Daoy (cell line): ENCODE measurements around the gene RBBP4. TPM values are rescaled to one million over a fixed set of nuclear protein-coding genes. Genes with fewer than 3 reads are reported as not detected.

Experiments used
- DNase-seq: peaks from one replicate; pipeline ENCODE4 v3.0.0-alpha.2; 2015; ENCODE audit warnings: low read depth
- total RNA-seq: library from RNA; depleted of rRNA; stranded (reverse); fragments of >200 nt; shearing (Covaris generic); gene quantifications from 2 replicates; pipeline ENCODE4 v1.2.3, GENCODE V29; 2014; rRNA removed

RBBP4 gene
- total RNA-seq, 1 experiment from 2014 or later = 152 TPM

DNA sequence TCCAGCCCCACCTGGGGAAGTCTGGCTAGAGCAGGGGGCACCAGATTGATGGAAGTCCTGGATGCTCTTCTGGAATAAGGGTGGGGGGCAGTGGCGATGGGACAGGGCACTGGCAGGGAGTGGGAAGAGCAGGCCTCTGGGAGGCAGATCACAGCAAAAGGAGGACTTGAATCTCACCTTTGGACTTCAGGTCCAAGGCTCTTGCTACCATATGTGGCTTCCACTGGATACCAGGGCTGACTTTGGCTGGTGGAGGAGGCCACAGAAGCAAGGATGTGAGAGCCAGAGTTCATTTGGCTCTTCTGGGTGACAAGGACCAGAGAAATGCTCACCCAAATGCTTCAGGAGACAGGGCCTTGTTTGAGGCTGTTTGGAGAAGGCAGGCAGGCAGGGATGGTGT lies 67.5 kb downstream of the RBBP4 start:
- DNase-seq = no peak

DNA sequence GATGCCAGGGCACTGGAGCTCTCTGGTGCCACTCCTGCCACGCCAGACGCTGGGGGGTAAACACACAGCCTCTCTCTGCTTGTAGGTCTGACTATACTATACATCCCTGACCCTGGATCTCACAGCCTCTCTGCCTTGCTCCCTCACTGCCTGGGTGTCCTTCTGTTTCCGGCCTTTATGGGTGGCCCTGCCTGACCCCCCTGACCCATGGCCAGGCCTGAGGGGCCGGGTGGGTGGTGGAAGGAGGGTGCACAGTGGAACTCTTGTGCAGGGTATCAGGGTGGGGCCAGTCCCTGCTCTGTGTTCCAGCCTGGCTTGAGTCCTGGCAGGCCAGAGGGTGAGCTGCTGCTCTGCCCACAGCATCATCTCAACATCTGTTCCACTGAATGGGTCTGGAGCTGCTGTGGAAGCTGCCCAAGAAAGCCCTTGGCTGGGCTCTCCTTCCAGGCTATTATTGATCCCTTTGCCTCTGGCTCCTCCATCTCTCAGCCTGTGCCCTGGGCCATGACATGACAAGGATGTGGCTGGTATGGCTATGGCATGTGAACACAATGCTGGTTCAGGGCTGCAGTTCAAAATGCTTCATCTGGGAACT lies 68.8 kb downstream of the RBBP4 start:
- no peak for DNase-seq

DNA sequence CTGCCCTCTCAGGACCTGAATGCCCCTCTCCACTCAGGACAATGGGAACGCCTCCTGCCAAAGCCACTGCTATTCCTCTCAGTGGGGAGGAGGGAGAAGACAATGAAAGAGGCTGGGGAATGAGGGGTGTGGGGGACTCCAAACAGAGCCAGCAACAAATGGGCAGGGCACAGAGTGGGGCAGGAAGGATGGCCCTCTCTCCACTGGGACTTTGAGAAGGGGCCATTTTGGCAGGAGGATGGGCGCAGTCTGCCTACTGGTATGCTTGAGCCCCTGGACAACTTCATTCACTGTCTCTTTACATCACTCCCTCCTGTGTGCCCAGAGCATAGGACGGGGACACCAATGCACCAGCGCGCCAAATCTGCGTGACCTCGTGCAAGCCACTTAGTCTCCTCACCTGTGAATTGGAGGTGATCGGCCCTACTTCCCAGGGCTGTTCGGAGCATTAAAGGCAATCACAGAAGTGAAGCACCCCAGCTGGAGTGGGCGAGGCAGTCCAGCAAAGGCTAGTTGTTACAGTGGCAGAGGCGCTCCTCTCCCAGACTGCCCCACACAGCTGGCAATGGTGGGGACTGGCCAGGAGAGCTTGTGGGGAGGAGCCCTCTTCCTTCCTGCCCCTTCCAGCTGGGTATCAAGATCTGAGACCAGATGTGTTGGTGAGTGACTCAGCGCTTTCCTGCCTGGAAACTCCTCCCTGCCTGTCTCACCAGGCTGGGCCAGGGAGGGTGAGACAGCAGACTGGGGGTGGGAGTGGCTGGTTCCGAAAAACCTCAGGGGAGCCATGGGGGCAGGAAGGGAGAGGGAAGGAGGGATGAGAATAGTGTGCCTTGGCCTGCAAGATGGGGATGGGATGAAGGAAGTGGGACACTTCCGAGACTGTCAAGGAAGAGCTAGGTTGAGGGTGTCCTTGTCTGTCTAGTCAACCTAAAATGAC lies 73.9 kb downstream of the RBBP4 start:
- peak; percentile 98 for DNase-seq

DNA sequence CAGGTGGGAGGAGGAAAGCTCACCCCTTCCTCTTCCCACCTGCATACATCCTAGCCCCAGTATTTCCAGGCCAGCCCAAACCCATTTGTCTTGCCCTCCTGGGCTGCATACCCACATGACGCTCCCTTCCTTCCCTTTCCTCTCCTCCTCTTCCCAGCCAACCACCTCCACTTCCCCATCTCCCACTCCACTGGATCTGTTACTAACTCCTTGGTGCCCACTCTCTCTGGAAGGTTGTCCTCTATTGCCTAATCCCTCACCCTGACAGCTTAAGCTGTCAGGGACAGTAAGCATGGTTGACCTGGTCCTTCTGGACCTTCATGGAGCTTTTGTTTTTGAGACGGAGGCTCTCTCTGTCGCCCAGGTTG lies 74.6 kb downstream of the RBBP4 start:
- DNase-seq = no peak

DNA sequence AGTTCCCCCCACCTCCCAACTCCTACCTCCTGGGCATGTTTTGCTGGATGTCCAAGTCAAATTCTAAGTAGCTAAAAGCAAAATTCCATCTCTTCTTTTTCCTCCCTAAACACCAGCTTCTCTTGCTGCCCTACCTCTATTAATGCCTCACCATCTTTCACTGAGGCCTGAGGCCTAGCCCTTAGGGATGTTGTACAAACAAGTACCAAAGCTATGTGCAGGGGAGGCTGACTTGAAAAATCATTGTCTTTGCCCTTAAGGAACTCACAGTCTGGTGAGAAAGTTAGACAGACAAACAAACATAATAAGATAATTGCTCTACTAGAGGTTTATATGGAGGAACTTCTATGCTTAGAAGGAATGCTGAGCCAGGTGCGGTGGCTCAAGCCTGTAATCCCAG lies 76.9 kb downstream of the RBBP4 start:
- no peak for DNase-seq

DNA sequence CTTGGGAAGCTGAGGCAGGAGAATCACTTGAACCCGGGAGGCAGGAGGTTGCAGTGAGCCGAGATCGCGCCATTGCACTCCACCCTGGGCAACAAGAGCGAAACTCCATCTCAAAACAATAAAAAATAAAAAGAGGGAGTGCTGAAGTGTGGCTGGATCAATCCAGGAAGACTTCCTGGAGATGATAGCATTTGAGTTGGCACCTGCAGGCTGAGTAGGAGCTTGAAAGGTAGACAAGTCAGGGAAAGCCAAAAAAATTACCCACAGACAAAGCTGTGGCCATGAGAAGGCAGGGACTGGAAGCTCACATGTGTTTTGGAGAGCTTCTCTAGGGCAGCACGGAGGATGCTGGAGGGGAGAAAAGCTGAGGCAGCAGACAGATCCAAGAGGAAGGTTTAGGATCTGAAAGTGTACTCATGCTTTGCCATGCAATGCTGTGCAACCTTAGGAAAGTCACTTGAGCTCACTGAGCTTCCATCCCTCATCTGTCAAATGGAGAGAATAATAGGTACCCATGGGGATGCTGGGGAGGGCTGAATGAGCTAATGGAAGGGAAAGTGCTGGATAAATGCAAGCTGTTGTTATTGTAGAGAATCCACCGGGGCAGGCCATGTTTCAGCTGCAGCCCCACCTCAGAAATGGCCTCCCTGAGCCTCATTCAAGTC lies 77.5 kb downstream of the RBBP4 start:
- DNase-seq = no peak

DNA sequence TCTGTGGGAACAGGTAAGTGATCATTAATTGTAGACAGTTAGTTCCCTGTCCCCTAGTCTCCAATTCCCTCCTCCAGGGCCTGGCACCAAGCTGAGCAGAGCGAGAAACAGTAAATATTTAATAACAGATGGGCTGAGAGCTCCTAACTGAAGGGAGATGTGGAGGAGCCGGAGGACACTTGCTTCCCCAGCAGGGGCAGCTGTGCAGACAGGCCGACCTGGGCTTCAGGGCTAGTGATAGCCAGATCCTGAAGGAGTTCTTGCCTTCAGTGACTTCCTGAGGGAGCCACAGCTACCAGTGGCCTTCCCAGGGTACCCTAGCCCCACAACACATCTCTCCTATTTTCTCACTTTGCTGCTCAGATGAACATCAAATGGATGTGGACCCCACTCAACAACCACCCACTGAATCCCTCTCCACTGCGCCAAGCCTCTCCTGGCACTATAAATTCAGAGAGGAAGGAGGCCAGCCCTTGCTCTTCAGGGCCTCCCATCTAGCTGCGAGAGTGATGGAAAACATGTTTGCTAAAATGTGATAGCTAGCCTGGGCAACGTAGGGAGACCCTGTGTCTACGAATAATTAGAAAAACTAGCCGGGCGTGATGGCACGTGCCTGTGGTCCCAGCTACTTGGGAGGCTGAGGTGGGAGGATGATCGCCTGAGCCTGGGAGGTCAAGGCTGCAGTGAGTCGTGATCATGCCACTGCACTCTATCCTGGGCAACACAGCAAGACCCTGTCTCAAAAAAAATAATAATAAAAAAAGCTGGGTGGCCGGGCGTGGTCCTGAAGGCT lies 78.4 kb downstream of the RBBP4 start:
- DNase-seq = no peak

DNA sequence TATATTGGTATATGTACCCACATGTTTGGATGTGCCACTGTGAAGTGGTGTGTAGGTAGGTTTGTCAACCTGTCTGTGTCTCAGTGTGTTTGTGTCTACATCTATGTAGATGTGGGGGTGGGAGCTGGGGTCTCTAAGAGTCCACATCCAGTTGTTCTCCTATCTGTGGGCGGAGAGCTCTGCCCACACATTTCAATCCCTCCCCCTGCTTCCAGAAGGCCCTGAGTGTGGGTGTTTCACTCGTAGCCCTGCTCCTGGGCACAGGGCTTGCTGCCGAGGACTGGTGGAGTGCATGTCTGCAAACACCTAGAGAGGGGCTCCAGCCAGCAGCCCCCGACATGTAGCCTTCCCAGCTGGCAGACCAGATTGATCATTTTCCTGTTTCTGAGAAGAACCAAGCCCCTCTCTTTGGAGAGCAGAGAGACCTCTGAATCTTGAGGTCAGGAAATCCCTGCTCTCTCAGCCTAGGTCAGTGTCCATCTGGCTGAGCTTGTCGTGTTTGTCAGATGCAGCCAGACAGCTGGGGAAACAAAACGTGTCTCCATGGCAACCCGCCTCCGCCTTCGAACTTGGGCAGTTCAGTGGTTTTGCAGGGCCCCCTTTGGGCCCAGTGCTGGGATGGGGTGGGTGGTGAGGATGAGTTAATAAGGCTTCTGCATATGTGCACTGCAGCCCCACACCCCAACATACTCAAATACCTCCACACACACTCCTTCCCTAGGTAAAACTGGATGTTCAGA lies 82.7 kb downstream of the RBBP4 start:
- no peak for DNase-seq

Other genes starting within 250 kb of the RBBP4 start
- 0.17 and 0.45 TPM in 2 replicates for gene ZBTB8B, start 186.1 kb upstream of the RBBP4 start, total RNA-seq
- 3.2 and 6.2 TPM in 2 replicates for gene ZBTB8A, start 111.8 kb upstream of the RBBP4 start, total RNA-seq
- gene ZBTB8OS, start 658 bp upstream of the RBBP4 start, total RNA-seq = 94.3 and 101 TPM in 2 replicates
- gene SYNC, start 51.6 kb downstream of the RBBP4 start, total RNA-seq = 52.8 and 63.1 TPM in 2 replicates
- 107 and 146 TPM in 2 replicates for gene YARS1, start 166.2 kb downstream of the RBBP4 start, total RNA-seq
- gene S100PBP, start 166.4 kb downstream of the RBBP4 start, total RNA-seq = 34.9 and 59.5 TPM in 2 replicates
- 2.0 and 2.7 TPM in 2 replicates for gene FNDC5, start 219.7 kb downstream of the RBBP4 start, total RNA-seq
- not detected in 2 replicates for gene HPCA, start 235.3 kb downstream of the RBBP4 start, total RNA-seq